K562 (cell line): ENCODE measurements around the gene POGLUT2. TPM values are rescaled to one million over a fixed set of nuclear protein-coding genes. Genes with fewer than 3 reads are reported as not detected.

ENCODE experiments used
- ATF4 ChIP-seq: fragments of 450-650 bp; formaldehyde crosslinking; IDR thresholded peaks from 2 replicates; pipeline ENCODE4 v1.4.0; 2022; ENCODE audit warnings: mild to moderate bottlenecking, moderate library complexity
- EGR1 ChIP-seq: fragments of 450-650 bp; conservative IDR thresholded peaks from 2 replicates; pipeline ENCODE4 v1.6.1; 2017; ENCODE audit warnings: mild to moderate bottlenecking
- GABPB2 ChIP-seq: fragments of 250-450 bp; sonication (Bioruptor Pico); conservative IDR thresholded peaks from 2 replicates; pipeline ENCODE4 v1.5.1; 2021; ENCODE audit warnings: mild to moderate bottlenecking
- HCFC1 ChIP-seq: IDR thresholded peaks from 2 replicates; pipeline ENCODE4 v1.6.1; 2012; ENCODE audit warnings: low read depth, low read length, improper control_type of control experiment
- JUNB ChIP-seq: fragments of 450-650 bp; formaldehyde crosslinking; conservative IDR thresholded peaks from 2 replicates; pipeline ENCODE4 v1.4.0; 2020; ENCODE audit warnings: mild to moderate bottlenecking
- PHF8 ChIP-seq: fragments of 200-600 bp; sonication (generic); IDR thresholded peaks from 2 replicates; pipeline ENCODE4 v1.6.1; 2012; ENCODE audit warnings: mixed run types, mild to moderate bottlenecking, inconsistent platforms, low read length, moderate library complexity, borderline replicate concordance
- POU5F1 ChIP-seq: fragments of 150-350 bp; IDR thresholded peaks from 2 replicates; pipeline ENCODE4 v1.6.1; 2014; ENCODE audit warnings: borderline replicate concordance, low read length, low read depth, mild to moderate bottlenecking; ENCODE audit not compliant: partially characterized antibody
- PRPF4 ChIP-seq: fragments of 200-400 bp; formaldehyde crosslinking; IDR thresholded peaks from one replicate; pipeline ENCODE4 v1.6.1; 2017; ENCODE audit warnings: low read length, low read depth, mild to moderate bottlenecking; ENCODE audit not compliant: insufficient read depth, poor library complexity, severe bottlenecking
- RAD21 ChIP-seq, 2 experiments: fragments of 250-450 bp in 1 of 2; fragments of 450-650 bp in 1 of 2; sonication (Bioruptor Pico) in 1 of 2; formaldehyde crosslinking in 1 of 2; IDR thresholded peaks in 1 of 2; conservative IDR thresholded peaks in 1 of 2; 2 replicates each; pipeline versions ENCODE4 v1.4.0 to v1.8.0; 2020 to 2022; ENCODE audit warnings: mild to moderate bottlenecking in 2 of 2, moderate library complexity in 1 of 2
- SP1 ChIP-seq: sonication (generic); formaldehyde crosslinking; IDR thresholded peaks from 2 replicates; pipeline ENCODE4 v1.8.1; 2022; ENCODE audit warnings: mild to moderate bottlenecking, missing genetic modification reagents
- SRSF1 ChIP-seq: fragments of 200-400 bp; formaldehyde crosslinking; IDR thresholded peaks from 2 replicates; pipeline ENCODE4 v1.6.1; 2017; ENCODE audit warnings: mild to moderate bottlenecking, low read depth, low read length, moderate library complexity
- SUPT5H ChIP-seq: fragments of 450-650 bp; IDR thresholded peaks from 2 replicates; pipeline ENCODE4 v1.6.1; 2016
- TAF9B ChIP-seq: fragments of 450-650 bp; IDR thresholded peaks from 2 replicates; pipeline ENCODE4 v1.6.1; 2018; ENCODE audit warnings: mild to moderate bottlenecking; ENCODE audit not compliant: partially characterized antibody
- TRIM25 ChIP-seq: fragments of 450-650 bp; IDR thresholded peaks from 2 replicates; pipeline ENCODE4 v1.7.0; 2016; ENCODE audit warnings: borderline replicate concordance
- ZBTB1 ChIP-seq: sonication (generic); formaldehyde crosslinking; IDR thresholded peaks from 2 replicates; pipeline ENCODE4 v1.8.1; 2023; ENCODE audit warnings: missing genetic modification reagents, low read depth, mild to moderate bottlenecking, borderline replicate concordance
- ZNF253 ChIP-seq: fragments of 250-450 bp; sonication (Bioruptor Pico); conservative IDR thresholded peaks from 2 replicates; pipeline ENCODE4 v1.6.1; 2021; ENCODE audit warnings: mild to moderate bottlenecking
- ZNF280A ChIP-seq: fragments of 450-650 bp; IDR thresholded peaks from 2 replicates; pipeline ENCODE4 v1.6.1; 2018; ENCODE audit warnings: mild to moderate bottlenecking, low read depth; ENCODE audit not compliant: partially characterized antibody
- ZNF3 ChIP-seq: fragments of 250-450 bp; sonication (Bioruptor Pico); IDR thresholded peaks from 2 replicates; pipeline ENCODE4 v1.5.0; 2021; ENCODE audit warnings: mild to moderate bottlenecking, moderate library complexity
- ZNF780A ChIP-seq: fragments of 250-450 bp; sonication (Bioruptor Pico); IDR thresholded peaks from 2 replicates; pipeline ENCODE4 v1.5.0; 2021; ENCODE audit warnings: mild to moderate bottlenecking
- polyA plus RNA-seq, 8 experiments: library from polyadenylated mRNA; depleted of rRNA in 4 of 8; stranded (reverse) in 5 of 8; unstranded in 3 of 8; fragments of >200 nt; fragmentation: Nextera tagmentation in 2 of 8; fragmentation: Illumina TruSeq in 1 of 8; extraction: Ambion mirVana in 2 of 8; extraction: Trizol in 1 of 8; gene quantifications; 2 replicates each; pipeline versions ENCODE4 v1.2.1 to v1.2.3, GENCODE V29; 2011 to 2014; ENCODE audit warnings: inconsistent platforms in 1 of 8, missing spikeins in 1 of 8
- total RNA-seq, 7 experiments: library from RNA; depleted of rRNA in 6 of 7; stranded (reverse); fragments of >200 nt in 6 of 7; fragmentation: Illumina TruSeq in 2 of 7; extraction: Trizol in 2 of 7; gene quantifications; 2 replicates each; pipeline versions ENCODE4 v1.2.1 to v1.2.3, GENCODE V29; 2011 to 2021; ENCODE audit warnings: low replicate concordance in 1 of 7
- TF ChIP-seq, protein P1 (sequence below): sonication (generic); formaldehyde crosslinking; IDR thresholded peaks from 2 replicates; pipeline ENCODE4 v1.8.1; 2022; ENCODE audit warnings: missing genetic modification reagents
- TF ChIP-seq, protein P2 (sequence below): fragments of 250-450 bp; sonication (Bioruptor Pico); IDR thresholded peaks from 2 replicates; pipeline ENCODE4 v1.5.0; 2020; ENCODE audit warnings: mild to moderate bottlenecking

Gene POGLUT2
- total and polyA plus RNA-seq, 9 of the 15 experiments (the other 6 are each of a cell fraction or from before 2014, with no cell fraction given), result 3.8 to 11.8 (median 10.8) TPM

- no peak for TF ChIP-seq GABPB2 (CRISPR knock-in tag)
- peak; percentile 80; the same call in 1 of the 2 replicates for TF ChIP-seq SUPT5H
- TF ChIP-seq EGR1, result peak; percentile 87
- peak; percentile 82 for TF ChIP-seq HCFC1
- TF ChIP-seq JUNB, result no peak
- TF ChIP-seq, protein P1, sequence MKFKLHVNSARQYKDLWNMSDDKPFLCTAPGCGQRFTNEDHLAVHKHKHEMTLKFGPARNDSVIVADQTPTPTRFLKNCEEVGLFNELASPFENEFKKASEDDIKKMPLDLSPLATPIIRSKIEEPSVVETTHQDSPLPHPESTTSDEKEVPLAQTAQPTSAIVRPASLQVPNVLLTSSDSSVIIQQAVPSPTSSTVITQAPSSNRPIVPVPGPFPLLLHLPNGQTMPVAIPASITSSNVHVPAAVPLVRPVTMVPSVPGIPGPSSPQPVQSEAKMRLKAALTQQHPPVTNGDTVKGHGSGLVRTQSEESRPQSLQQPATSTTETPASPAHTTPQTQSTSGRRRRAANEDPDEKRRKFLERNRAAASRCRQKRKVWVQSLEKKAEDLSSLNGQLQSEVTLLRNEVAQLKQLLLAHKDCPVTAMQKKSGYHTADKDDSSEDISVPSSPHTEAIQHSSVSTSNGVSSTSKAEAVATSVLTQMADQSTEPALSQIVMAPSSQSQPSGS (CRISPR knock-in tag), result no peak
- TF ChIP-seq ZNF780A, result no peak
- TF ChIP-seq ZNF280A, result no peak
- no peak for TF ChIP-seq ZBTB1 (CRISPR knock-in tag)
- TF ChIP-seq RAD21 (CRISPR knock-in tag; conservative IDR thresholded peaks at IDR 0.05 in 1 of 2, IDR thresholded peaks at IDR 0.05 in 1 of 2), result peak in 1 of 2 experiments; percentile 40; a peak in 2 of 4 replicates
- TF ChIP-seq, protein P2, sequence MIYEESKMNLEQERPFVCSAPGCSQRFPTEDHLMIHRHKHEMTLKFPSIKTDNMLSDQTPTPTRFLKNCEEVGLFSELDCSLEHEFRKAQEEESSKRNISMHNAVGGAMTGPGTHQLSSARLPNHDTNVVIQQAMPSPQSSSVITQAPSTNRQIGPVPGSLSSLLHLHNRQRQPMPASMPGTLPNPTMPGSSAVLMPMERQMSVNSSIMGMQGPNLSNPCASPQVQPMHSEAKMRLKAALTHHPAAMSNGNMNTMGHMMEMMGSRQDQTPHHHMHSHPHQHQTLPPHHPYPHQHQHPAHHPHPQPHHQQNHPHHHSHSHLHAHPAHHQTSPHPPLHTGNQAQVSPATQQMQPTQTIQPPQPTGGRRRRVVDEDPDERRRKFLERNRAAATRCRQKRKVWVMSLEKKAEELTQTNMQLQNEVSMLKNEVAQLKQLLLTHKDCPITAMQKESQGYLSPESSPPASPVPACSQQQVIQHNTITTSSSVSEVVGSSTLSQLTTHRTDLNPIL (CRISPR knock-in tag), result no peak
- TF ChIP-seq ZNF3 (CRISPR knock-in tag), result no peak
- peak; percentile 89 for TF ChIP-seq POU5F1
- TF ChIP-seq SP1 (CRISPR knock-in tag), result peak; percentile 88
- peak; percentile 41 for TF ChIP-seq TAF9B
- TF ChIP-seq ZNF253 (CRISPR knock-in tag), result no peak
- no peak for TF ChIP-seq TRIM25
- no peak for TF ChIP-seq ATF4 (CRISPR knock-in tag)
- TF ChIP-seq SRSF1, result no peak
- peak; percentile 72 for TF ChIP-seq PHF8
- TF ChIP-seq PRPF4, result no peak
Measured at GRCh38 chr13:102845630-102846260, 47.0 kb upstream of the POGLUT2 start, which contains the start of gene ERCC5 (continued).
